ENCODE results near the gene TIAM2.

GRCh38 chr6:155126727-155127439, 131.8 kb downstream of the TIAM2 start:
- TF ChIP-seq CTCF (conservative IDR thresholded peaks at IDR 0.05; ENCODE audit: low read length) (no peak), EZH2phosphoT487 (IDR thresholded peaks at IDR 0.05; ENCODE audit: borderline replicate concordance, low read depth, low read length) (no peak)
